Stimulated activated CD4-positive, alpha-beta T cell treated with anti-CD3 and anti-CD28 coated beads, Interleukin-2, amount 100 ng/mL, for 4 hours (primary cell): Measurements from ENCODE around the gene ZBTB7C.

ENCODE experiments used
- DNase-seq: peaks from one replicate; pipeline ENCODE4 v3.0.0-alpha.2; 2020; ENCODE audit warnings: low read depth

ZBTB7C gene

DNA sequence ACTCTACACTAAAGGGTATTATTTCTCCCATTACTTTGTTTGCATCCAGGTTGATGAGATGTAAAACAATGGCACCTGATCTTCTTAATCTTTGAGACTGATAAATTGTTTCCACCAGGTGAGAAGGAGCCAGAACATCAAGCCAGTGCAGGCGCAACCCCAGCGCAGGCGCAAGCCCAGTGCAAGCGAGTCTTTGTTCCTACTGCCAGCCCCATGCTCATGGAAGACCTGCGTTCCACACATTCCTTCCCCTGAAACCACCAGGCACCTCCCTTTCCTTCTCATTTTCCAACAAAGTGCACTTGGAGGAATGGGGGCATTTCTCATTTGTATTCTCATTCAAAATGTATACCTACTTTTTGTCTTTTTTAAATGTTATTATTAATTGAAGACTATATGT lies 290.0 kb downstream of the ZBTB7C start:
- no peak for DNase-seq

DNA sequence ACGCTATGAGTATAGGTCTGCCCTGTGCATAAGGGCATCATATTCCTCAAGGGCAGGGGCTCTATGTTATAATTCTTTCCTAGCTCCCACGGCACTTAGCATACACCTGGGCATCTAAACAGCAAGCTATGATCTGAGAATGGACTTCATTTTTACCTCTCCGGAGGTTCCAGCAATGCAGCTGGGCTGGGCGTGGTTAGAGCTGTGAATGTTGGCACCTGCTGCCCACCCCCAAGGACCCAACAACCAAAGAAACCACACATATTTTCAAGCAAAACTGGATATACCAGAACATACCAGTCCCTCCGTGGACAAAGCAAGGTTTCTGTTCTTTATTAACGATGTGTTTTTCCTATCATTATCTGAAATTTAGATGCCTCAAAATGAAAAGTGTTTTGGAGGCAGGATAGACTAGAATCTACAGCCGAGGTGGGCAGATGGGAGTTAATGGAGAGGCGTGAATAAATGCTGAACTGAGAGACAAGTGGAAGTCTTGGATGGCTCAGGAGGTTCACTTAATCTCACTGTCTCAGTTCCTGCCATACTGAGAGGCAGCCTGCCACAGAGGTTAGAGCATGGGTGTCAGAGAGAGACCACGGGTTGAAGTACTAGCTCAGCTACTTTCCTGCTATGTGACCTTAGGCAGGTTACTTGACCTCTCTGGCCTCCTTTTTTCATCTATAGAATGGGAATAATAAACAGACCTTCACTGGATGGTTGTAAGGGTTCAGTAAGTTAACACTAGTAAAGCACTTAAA lies 292.1 kb downstream of the ZBTB7C start:
- no peak for DNase-seq

DNA sequence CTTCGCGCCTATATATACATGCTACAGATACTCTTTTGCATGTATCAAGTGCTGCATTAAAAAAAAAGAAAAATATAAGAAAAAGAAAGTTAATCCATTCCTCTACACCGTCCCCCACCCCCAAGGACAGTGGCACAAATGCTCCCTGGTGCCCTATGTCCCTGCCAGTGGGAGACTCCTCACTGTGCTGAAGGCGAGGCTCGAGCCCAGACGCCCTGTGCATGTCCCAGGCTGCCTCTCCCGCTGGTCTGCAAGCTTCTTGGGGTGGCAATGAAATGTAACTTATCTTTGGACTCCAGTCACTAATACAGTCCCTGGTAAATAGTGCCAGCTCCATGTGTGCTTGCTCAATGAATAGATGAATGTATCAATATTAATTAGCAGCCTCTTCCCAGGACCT lies 293.2 kb downstream of the ZBTB7C start:
- no peak for DNase-seq

DNA sequence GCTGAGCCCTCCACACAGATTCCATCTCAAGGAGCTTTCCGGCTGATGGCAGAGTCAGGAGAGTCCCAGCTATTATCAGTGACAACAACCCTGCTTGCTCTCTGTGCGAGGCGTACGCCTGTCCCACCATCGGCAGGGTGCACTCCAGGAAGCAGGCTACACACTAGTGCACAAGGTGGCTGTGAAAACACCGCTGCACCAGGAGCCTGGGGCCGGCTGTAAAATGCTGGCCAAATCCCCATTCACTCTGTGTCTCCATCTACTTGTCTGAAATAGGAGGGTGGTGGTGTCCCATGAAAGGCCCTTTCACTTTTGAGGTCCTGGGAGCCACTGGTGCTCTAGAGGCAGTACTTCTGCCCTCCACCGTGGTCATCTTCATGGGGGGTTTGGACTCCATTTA lies 295.5 kb downstream of the ZBTB7C start:
- no peak for DNase-seq

DNA sequence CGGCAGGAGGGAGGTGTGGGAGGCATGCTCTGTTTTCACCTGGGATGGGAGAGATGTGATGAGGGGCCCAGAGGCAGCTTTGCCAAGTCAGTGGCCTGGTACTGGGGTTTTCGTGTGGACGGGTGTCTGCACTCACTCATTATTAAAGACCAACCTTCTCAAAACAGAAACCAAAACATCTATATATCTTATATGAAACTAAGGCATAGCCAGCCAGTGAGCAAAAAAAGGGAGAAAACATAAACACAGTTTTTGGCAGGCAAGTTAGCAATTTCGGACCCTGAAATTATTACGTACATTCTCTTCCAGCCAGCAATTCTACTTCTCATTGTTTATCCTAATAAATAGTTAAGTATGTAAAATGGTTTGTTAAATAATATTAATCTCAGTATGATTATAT lies 297.6 kb downstream of the ZBTB7C start:
- DNase-seq = no peak

DNA sequence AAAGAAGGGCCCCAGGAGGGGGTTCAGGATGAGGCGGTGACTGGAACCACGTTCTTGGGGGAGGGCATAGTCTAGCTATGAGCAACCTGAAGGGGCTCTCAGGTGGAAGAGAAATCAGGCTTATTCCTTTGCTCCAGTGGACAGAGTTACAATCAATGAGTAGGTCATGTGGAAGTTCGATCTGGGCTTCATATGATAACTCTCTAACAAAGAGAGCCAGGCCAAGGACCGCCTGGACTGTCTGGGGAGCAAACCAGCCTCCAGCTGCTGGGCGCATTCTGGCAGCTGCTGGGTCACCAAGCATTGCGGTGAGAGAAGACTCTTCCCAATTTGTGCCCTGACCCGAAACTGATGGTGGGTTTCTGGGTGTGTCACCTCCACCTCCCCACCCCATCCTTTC lies 298.4 kb downstream of the ZBTB7C start:
- no peak for DNase-seq

DNA sequence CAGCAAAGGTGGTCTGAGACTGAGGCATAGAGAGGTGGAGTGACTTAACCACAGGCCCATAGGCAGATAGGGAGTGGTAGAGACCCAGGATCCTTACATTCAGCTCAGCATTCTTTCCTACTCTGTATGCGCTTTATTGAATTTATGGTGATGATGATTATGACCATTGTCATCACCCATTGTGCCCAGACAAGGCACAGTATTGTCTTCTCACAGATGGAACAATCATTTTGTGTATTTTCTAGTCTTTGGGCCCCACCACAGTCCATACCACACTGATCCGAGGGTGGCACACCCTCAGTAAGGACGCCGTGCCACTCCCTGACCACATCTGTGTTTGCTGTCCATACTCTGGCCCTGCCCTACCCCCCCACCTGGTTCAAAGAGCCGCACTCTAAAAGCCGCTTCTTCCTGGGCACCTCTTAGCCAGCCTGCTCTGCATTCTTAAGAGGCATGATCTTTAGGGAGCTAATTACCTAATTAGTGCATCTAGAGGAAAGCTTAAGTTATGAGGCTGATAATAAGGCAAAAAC lies 299.2 kb downstream of the ZBTB7C start:
- no peak for DNase-seq

DNA sequence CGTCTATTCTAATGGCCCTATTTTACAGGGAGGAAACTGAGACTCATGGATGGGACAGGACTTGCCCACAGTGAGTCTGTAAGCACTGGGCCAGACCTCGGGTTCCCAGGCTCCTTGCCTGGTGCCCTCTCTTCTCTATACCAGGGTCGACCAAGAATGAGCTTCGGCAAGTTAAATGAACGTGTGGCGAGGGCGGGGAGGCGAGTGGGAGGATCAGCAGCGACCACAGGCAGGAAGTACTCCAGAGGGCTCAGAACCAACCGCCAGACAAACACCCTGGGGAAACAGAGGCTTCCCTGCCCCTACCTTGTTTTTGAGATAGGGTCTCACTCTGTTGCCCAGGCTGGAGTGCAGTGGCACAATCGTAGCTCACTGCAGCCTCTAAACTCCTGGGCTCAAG lies 301.0 kb downstream of the ZBTB7C start:
- no peak for DNase-seq

DNA sequence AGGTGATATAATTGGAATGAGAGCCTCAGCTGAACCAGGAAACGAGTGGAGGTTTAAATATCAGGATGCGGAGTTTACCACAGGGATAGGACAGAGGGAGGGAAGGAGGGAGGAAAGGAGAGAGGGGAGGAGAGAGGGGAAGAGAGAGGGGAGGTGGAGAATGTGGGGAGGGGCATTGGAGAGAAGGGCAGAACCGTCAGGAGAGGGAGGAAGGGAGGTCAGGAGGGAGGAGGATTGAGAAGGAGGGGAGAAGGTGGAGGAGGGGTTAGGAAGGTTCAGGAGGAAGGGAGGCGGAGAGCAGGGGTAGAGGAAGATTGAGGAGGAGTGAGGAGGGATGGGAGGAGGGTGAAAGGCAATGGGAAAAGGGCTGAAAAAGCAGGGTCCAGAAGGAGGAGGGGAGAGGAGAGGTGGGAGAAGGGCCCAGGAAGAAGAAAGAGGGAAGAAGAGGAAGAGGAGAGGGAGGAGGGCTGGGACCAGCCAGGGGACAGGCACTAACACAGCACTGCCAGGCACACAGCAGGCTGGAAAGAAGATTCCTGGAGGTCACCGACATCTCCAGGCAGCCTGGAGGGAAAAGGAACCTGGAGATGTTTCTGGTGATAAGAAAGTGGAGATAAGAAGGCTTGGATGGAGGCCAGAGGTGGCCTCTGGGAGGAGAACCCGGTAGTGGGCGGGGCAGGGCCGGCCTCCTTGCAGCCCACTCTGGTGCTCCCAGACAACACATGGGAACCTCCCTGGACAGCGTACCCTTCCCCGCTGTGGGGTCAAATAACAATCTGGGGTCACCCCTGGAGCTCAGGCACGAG lies 302.0 kb downstream of the ZBTB7C start:
- DNase-seq = no peak

DNA sequence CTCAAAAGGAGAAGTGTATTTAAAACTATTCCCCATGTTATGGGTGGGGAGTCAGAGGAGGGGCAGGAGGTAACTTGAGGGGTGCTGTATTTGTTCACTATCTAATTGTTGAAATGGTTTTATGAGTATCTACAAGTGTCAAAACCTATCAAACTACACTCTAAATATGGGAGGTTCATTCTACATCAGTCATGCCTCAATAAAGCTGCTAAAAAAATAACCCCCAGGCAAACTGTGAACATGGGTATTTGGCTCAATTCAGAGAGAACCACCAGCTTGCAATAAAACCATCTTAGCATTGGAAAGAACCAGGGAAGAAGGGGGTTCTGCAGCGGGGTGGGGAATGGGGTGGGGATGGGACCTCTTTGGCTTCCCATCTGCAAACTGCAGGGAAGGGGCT lies 302.7 kb downstream of the ZBTB7C start:
- no peak for DNase-seq

DNA sequence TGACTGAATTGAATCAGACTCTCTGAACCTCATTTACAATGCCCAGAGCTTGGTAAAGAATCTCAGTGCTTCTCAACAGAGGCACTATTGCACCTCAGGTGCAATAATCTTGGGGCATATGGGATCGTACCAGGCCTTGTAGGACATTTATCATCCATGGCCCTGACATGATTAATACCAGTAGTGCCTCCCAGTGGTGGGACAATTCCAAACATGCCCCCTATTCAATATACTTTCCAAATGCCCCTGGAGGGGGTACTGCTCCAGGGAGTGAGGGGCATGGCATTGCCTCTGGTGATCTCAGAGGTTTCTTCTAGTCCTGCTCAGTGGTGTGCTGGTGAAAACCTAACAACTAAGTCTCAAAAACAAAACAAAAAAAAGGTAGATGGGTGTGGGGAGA lies 303.9 kb downstream of the ZBTB7C start:
- DNase-seq = no peak

DNA sequence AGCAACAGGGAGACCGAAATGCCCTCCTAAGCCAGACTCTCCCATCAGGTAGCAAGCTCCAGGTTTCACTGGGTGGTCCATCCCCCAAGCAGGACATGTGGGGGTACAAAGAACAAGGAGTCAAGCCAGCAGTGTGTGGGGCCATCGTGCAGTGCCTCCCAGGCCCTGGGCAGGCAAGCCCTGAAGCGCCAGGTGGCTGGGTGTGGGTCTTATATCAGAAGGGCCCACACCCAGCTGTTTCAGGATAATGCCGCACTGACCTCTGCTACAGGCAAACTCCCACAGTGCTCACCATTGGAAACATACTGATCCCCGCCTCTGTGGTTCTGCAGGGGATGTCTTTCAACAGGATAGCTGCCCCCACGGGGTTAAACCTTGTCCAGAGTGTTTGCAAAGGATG lies 304.5 kb downstream of the ZBTB7C start:
- no peak for DNase-seq

DNA sequence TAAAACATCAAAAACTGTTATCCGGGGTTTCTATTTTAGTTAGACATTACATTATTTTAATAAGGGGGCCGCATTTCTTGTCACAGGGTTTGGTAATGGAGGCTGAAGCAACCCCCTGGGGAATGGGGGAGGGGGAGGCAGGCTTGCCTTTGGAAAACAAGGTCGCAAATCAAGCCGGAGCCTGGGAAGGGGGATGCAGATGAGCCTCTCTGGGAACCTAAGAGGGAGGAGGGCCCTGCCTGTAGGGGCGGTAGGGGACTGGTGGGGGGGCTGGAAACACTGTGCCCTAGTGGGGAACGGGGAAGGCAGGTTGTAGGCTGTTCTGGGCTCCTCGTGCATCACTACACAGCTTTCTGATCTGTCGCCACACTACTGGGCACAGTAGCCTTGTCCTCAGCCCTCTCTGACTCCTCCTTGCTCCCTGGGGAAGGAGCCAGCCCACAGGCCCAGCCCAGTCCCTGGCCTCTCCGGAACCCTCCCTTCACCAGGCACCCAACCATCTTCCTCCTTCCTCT lies 308.5 kb downstream of the ZBTB7C start:
- no peak for DNase-seq

DNA sequence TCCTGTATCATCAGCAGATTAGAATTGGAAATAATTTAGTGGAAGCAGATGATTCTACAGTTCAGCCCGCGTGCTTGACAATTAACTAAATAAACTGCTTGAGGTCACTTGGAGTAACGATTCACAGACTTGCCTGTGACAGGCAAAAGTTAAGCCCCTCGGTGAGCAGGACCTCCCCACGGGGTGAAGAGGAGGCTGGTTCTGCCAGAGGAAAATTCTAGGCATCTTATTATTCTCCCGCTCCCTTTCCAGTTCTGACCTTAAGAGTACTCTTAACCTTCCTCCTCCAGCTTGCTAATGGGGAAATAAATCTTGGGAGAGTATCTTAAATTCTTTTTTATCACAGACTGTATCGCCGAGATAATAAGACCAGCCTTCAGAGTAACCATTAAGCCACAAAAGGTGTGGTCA lies 309.0 kb downstream of the ZBTB7C start:
- no peak for DNase-seq

DNA sequence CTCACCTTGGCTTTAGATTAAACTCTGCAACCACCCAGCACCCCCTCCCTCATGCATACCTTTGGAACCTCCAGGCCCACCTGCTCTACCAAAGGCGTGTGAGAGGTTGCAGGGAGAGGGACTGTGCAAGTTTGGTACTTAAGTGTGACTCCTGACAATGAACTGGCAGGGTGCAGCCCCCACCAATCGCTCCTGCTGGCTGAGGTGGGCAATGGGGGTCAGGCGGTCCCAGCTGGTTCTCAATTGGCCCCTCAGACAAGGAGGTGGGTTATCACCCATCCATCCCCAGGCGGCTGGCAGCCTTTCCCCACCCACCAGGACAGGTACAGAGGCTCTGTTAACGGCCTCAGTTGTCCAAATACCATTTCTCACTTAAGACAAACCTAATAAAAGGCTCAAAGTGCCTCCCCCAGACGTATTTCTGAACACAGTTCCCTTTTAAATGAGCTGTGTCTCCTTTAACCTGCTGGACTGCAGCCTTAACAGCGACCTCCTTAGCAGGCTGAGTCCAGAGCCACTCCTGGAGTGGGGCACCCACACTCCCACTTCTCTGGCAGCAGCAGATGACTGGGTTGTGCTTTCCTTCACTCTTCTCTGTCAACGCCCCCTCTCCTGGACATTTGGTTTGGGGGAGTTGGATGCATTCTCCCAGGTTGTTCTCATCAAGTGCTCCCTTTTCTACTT lies 309.6 kb downstream of the ZBTB7C start:
- no peak for DNase-seq

DNA sequence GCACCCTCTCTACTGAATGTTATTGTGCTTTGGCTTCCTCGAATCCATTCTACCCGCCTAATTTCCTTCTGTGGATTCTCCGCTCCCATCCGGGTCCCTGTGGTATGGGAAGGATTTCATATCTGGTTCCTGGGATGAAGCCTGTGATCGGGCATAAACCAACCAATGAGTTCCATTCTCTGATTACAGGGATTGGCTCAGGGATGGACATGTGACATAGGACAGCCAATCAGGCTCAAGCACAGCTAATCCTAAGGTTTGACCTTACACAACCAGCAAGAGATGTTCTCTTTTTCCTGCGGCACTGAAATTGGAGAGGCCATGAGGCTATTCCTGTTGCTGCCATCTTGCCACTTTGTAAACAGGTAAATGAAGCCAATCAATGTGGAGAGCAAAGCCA lies 310.6 kb downstream of the ZBTB7C start:
- no peak for DNase-seq

DNA sequence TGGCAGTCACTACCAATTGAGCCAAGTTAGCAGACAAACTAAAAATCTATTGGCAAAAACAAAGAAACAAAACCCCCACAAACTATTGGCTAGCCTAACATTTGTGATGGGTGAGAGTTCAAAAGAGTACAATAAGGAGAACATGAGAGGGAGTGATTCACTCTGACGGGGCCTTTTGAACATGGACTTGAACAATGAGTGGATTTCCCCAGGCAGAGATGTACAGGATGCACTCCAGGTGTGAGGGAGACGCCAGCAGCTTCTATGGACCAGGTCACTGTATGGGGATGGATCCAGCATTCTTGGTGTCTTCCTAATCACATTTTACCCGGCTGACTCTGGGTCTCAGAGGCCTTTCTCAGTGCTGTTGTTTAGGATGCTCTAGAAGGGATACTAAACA lies 311.2 kb downstream of the ZBTB7C start:
- no peak for DNase-seq

DNA sequence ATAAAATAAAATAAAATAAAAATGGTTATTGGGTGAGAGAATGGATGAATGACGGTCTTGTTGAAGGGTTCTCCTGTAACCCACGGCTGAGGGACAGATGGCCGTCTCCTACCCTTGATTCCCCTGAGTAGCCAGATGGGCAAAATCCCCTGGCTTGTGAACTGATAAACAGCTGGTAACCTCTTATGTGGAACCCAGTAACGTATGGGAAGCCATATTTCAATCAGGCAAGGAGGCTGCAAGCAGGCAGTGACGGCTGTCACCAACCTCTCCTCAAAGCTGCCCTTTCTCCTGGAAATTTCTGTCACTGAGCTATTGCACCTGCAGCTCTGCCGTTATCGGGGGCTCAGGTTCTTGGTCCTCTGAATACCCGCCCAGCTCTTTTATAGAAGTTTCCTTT lies 313.5 kb downstream of the ZBTB7C start:
- no peak for DNase-seq

DNA sequence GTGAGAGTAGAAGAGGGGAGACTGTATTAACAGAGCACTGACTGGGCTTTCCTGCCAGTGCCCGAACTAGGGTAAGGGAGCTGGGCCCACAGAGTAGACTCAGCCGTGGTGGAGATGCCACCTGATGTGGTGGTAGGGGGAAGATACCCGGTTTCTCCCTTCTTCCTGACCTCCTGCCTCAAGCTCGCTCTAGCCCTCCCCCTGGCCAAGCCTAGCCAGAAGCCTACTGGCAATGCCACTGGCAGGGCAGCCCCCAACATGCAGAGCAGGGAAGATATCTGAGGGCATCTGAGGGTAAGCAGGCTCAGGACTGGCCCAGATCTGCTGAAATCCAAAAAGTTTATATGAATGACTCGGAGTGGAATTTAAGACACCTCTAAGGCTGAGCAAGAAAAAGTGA lies 316.1 kb downstream of the ZBTB7C start:
- no peak for DNase-seq

DNA sequence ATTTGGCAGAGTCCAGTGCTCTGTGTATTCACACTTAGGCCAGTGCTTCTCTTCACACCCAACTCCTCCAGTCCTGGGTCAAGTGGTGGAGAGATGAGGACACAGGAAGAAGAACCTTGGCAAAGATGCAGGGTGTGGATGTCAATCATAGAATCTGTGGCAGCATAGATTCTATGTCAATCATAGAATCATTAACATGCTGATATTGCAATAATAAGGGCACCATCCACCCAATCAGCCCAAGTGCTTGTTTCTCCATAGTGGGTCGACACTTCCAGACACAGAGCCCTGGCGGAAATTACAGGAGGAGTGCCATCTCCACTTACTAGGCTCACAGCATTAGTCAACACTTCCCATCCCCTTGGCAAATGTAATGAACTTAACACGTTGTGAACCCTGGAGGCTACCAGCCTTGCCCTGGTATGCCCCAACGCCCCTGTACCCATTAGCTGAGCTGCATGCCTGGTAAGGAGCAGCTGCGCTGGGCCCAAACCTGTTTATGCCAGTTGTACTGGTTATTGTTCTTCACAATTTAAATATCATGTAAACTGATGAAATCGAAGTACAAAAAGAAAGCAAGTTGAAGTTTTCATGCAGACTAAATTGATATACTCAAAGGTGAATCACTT lies 317.2 kb downstream of the ZBTB7C start:
- no peak for DNase-seq

DNA sequence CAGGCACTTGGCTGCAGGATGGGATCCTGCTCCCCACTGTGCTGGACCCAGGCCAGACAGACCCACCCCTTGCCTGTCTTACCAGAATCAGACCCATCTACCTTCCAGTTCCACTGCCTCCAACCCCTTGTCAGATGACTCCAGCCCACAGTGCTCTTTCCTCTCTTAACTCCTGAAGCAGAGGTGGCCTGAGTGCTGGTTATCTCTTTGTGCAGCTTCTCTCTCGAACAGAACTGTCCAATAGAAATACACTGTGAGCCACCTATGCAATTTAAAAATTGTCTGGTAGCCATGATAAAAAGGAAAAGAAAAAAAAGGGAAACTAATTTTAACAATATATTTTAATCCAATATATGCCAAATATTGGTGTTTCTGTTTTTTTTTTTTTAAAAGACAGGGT lies 318.5 kb downstream of the ZBTB7C start:
- DNase-seq = no peak

DNA sequence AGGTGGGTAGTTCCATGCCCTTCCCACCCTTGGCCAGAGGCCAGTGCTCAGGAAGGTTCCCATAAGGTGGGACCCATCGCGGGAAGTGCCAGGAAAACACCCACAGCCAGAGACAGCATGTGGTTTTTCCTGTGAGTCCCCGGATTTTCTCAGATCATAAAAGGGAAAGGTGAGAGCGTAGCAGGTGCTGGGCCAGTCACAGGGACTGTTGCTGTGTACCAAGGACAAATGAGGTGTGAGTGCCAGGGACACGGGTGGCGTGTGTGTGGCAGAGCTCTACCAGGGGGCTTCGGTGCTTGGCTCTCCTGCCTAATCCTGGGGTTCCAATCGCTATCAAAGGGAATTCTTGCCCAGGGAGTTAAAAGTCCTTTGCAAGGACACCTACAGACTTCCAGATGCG lies 319.2 kb downstream of the ZBTB7C start:
- DNase-seq = no peak
